Measurements from ENCODE around the gene MAP1B.

Gene MAP1B

DNA sequence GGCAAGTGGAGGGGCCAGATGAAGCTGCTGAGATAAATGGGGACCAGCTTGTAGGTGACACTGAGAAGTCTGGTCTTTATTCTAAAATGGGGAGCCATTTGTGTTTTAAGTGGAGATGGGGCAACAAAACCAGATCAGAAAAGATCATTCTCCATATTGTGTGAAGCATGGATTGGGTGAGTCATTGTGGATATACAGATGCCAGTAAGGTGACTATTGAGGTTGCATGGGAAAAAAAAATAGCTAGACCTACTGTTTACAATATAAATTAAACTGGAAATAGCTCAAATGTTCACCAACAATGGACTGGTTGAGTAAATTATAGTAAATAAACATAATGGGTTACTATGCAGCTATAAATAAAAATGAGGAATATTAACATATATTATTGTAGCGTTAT is 5.4 kb upstream of the MAP1B start:
- no peak for DNase-seq

GRCh38 chr5:72106817-72107130 is 501 bp upstream of the MAP1B start:
- no peak for DNase-seq

DNA sequence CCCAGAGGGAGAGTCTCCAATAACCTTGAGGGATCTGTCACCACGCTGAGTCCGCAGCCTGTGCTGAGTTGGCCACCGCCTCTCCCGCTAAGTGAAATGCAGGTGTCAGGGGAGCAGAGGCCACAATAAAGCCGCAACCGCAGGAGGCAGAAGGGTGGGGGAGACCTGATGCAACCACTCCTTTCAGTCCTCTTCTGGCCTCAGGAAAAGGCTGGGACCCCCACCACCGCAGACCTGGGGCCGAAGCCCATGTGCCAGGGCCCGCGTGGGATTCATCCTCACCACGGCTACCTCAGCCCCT is 576 bp downstream of the MAP1B start:
- DNase-seq = no peak

GRCh38 chr5:72108202-72109061 is 1.2 kb downstream of the MAP1B start:
- DNase-seq = no peak

DNA sequence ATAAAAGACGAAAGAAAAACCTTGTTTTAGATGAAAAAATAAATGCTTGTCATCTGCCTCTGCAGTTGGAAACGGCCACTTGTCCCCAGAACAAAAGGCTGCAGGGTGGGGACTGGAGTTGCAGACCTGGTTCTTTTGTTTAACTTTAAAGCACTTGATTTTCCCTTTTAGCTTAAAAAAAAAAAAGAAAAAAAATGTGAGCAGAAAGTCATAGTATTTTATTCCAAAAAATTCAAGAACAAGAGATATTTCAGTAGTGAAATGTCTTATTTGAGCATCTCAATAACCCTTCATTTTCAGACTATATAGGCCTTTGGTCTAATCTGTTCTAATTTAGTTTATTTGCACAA is 1.8 kb downstream of the MAP1B start:
- DNase-seq = no peak

GRCh38 chr5:72109625-72110024 is 2.4 kb downstream of the MAP1B start:
- no peak for DNase-seq

DNA sequence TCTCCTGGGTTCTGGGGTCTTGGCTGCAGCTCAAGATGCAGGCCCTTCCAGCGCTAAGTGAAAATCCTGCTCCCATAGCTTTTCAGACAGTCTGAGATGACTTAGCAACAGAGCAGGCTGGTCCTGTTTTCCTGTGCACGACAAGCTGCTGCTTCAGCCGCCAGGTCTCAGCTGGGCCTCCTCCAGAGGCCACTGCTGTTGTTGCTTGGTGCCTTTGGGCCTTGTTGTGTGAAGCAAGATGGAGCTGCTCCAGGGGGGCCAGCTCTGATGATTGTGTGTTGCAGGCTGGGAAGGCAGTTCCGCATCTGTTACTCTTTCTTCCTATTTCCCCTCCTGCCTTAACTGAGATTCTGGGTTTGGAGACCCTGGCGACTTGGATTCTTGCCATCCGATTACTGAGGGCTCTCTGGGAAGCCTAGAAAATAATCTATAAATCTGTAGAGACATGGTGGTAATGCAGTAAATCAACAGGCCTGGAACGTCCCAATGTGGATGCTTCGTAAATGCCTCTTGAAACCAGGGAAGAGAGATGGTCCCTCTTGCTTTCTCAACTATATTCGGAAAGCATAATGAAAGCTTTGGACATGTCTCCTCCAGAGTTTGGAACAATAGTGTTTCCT is 3.2 kb downstream of the MAP1B start:
- DNase-seq = no peak

DNA sequence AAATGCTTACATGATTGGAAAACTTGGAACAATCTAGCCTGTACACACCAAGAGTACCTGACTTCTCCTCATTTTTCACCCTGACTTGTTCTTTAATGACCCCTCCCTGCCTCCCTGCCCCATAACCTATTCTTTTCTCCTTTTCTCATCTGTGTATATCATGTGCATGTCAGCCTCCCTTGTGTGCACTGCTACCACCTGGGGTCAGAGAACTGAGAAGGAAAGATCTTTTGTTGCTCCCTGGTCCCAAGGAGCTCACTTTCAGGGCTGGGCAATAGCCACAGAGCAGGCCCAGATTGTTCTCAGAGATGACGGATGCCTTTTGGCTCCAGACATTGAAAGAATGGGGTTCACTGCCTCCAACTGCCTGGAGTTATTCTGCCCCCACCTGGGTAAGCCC is 5.1 kb downstream of the MAP1B start:
- no peak for DNase-seq

DNA sequence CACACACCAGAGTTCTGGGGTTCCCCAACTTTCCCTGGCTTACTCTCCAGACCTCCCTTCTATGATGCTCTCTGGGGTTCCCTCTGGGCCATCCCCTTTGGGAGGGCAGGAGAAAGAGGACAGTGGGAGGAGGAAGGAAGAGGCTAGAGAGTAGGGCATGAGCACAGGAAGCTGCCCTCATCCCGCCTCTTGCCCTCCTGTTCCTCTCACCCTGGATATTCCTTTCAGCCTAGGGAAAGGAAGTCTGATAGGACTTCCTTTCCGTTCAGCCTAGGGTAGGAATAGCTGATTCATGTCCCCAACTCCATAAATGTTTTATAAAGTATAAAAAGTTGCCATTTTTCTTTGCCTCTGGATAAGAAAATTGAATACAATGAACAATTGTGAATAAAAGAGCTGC is 7.4 kb downstream of the MAP1B start:
- DNase-seq = no peak

DNA sequence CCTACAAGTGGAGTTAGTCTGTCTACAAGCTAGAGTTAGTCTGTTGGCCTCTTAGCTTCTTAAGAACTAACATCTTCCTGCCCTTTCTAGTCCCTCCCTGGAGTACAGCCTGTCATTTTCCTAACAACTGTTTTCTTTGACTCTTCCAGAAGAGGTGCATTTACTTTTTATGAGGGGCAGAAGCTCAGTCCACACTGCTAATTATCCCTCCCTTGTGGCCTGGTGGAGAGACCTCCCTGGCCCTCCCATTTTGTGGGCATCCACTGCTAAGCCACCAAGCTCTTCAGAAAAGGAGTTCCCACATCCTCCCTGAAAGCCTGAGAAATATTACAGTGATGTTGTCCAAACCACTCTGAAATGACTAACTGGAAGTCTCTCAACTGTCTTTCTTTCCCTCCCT is 8.0 kb downstream of the MAP1B start:
- DNase-seq = no peak

DNA sequence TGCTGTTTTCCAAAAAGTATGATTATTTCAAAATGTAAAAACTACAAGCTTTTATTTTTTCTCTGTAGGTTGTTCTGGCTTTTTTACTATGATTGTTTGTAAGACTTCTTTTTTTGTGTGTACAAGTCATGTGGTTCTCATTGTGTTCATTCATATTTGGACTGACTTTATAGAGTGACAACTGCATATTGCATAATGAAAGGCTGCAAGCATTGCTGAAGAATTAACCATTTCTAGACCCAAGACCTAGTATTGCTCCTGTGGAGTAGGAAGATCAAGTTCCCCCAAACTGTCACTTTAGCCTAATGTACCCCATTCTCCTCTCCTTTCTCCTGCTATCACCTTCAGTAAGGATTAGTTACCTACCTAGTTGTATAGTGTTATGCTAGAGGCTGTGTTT is 10.0 kb downstream of the MAP1B start:
- no peak for DNase-seq

- no peak for DNase-seq
Observed at GRCh38 chr5:72121052-72121779, 13.9 kb downstream of the MAP1B start.

- DNase-seq = no peak
Observed at GRCh38 chr5:72121780-72122445, 14.6 kb downstream of the MAP1B start.

- no peak for DNase-seq
Observed at GRCh38 chr5:72122602-72123001, 15.3 kb downstream of the MAP1B start.

DNA sequence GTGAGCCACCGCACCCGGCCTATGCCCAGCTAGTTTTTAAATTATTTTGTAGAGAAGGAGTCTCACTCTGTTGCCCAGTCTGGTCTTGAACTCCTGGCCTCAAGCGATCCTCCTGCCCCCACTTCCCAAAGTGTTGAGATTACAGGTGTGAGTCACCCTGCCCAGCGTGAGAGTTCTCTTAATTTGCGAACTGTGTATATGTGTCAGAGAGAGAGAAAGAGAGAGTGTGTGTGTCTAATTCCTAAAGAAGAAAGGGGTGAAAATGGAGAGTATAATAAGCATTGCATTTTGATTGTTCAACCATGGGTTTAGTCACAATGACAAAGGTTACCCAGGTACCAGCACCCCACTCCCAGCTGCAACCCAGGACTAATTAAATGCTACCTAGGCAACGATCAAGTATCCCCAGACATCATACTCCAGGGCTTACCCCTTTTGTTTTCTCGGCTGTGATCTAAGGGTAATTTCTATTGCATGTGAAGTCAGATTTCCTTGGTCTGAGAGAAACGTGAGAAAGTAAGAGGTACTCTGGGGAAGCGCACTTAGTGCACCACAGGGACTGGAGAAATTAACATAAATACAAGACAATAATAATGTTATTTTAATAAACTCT is 16.6 kb downstream of the MAP1B start:
- no peak for DNase-seq

GRCh38 chr5:72125271-72125940 is 18.1 kb downstream of the MAP1B start:
- DNase-seq = no peak

DNA sequence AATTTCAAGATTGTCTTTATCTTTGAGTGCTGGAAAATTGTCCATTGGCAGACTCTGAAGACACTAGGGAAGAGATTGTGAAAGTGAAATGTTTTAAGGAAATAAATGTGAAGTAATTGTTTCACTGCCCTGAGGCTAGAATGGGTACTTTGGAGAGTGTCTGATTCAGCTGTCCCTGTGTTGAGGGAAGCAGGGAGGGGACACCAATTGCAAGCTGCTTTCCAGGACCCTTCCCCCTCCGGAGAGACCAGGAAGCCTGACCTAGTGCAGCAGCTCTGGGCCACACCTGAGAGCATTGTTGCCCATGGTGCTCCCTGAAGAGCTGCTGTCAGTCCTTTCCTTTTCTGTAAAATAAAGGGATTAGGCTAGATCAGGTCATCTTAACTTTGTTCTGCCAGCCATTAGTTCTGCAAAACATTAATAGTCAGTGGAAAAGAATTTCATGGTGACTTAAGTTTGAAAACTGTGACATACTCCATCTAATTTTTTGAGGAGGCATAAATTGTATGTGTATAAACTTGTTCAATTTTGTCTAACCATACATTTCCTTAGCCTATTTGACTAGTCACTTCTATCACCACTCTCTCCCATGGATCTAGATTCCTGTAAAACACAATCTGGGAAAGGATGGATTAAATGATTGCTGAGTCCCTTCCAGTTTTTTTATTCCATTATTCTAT is 18.8 kb downstream of the MAP1B start:
- no peak for DNase-seq

DNA sequence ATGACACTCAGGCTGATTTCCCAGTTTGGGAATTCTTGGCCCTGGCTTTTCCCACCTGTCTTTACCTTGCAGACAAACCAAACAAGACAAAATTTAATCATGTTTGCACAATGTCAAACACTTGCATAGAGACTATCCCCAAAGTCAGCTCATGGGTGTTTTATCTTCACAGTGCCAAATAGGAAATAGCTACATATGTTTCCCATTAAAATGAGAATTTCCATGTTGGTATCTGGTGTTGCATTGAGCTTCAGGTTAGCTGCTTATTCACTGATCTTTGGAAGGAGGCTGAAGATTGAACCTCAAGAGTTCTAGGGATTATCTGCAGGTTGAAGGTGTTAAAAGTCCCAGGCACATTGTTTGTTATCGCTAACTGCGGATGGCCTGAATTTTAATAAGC is 19.5 kb downstream of the MAP1B start:
- DNase-seq = no peak

- no peak for DNase-seq
Observed at GRCh38 chr5:72129725-72130124, 22.4 kb downstream of the MAP1B start.

GRCh38 chr5:72130351-72130761 is 23.1 kb downstream of the MAP1B start:
- DNase-seq = no peak

DNA sequence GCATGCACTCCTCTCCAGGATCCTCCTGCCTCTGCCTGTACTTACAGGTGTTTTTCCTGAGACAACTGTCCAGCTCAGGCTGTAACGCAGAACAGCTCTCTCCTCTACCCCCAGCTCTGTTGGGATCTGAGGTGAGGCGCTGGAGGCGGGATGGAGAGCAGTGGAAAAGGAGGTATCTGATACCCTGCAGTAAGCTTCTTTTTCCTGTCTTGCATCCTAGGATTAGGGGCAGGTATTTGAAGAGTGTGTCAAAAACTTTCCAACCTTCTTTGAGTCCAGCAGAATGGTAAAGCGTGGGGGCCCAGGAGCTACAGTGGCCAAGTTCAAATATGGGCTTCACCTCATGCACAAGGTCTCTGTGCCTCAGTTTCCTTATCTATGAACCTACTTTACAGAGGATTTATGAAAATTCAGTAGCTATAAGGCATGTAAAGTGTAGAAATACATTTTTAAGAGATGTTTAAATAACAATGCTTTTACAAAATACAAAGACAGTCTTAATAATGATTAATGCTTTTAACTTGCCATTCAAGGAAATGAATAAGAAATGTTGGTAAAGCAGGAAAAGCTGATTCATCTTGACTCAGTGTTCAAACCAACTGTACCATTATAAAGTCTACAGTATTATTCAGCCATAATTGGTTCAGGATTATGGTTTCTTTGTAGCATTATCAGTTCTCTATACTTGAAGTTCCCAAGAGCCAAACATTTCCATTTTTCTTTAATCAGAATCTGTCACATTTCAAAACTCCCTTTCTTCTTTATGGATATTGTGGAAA is 26.1 kb downstream of the MAP1B start:
- no peak for DNase-seq

Measured in amniotic stem cell (primary cell).